ENCODE data around the gene LUM.

The LUM gene

GRCh38 chr12:91073426-91073825 is 37.9 kb downstream of the LUM start:
- in situ Hi-C loops (cut with MboI; ENCODE audit: low sequenced_read_pairs, unreplicated experiment), result no loop called here
- no peak for DNase-seq (ENCODE audit: low spot score)
- no peak for TF ChIP-seq CTCF (IDR thresholded peaks at IDR 0.05; ENCODE audit: borderline replicate concordance, control extremely low read depth, extremely low read depth, insufficient read depth, missing control alignments)

GRCh38 chr12:91072931-91073330 is 38.4 kb downstream of the LUM start:
- no peak for DNase-seq (ENCODE audit: low spot score)
- no peak for TF ChIP-seq CTCF (IDR thresholded peaks at IDR 0.05; ENCODE audit: borderline replicate concordance, control extremely low read depth, extremely low read depth, insufficient read depth, missing control alignments)
- in situ Hi-C loops (cut with MboI; ENCODE audit: low sequenced_read_pairs, unreplicated experiment), result no loop called here

GRCh38 chr12:91070936-91071335 is 40.4 kb downstream of the LUM start:
- DNase-seq (ENCODE audit: low spot score), result no peak
- in situ Hi-C loops (cut with MboI; ENCODE audit: low sequenced_read_pairs, unreplicated experiment), result no loop called here
- no peak for TF ChIP-seq CTCF (IDR thresholded peaks at IDR 0.05; ENCODE audit: borderline replicate concordance, control extremely low read depth, extremely low read depth, insufficient read depth, missing control alignments)

GRCh38 chr12:91065396-91065795 is 45.9 kb downstream of the LUM start:
- in situ Hi-C loops (cut with MboI; ENCODE audit: low sequenced_read_pairs, unreplicated experiment), result no loop called here
- no peak for DNase-seq (ENCODE audit: low spot score)

DNA sequence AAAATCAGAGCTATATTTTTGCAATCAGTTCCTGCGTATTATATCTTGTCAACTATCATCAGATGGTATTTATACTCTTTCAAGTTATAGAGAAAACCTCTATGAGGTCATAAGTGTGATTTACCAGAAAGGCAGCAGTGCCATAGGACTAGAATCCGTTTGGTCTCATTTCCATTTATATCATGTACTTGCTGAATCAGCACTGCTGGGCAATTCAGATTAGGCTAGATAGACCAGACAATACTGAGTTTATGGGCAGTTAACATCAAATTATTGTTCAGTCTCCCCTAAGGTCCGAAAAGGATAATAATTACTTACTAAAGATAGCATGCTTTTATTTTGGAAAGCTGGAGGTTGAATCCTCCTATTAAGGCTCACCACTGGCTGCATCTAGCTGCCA is 46.7 kb downstream of the LUM start:
- TF ChIP-seq CTCF (IDR thresholded peaks at IDR 0.05; ENCODE audit: borderline replicate concordance, control extremely low read depth, extremely low read depth, insufficient read depth, missing control alignments), result no peak
- DNase-seq (ENCODE audit: low spot score), result no peak
- in situ Hi-C loops (cut with MboI; ENCODE audit: low sequenced_read_pairs, unreplicated experiment), result no loop called here

More at GRCh38 chr12:91065396-91065795, 45.9 kb downstream of the LUM start:
- TF ChIP-seq CTCF (IDR thresholded peaks at IDR 0.05; ENCODE audit: borderline replicate concordance, control extremely low read depth, extremely low read depth, insufficient read depth, missing control alignments), result no peak

DNA sequence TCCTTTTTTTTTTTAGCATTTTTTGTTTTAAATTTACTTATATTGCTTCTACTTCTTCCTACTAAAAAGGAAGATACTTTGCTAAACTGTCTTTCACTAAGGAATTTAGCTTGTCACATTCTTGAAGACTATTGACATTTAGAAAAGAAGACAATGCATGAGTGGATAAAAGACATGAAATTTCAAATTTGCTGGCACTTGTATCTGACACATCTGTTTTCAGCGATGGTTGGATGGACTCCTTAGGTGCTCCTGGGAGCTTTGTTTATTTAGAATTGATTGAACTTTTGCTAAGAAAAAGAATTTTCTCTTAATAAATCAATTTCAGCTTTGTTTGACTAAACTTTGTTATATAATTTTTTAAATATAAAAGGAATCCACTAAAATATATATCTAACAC is 50.2 kb downstream of the LUM start:
- no peak for DNase-seq (ENCODE audit: low spot score)
- TF ChIP-seq CTCF (IDR thresholded peaks at IDR 0.05; ENCODE audit: borderline replicate concordance, control extremely low read depth, extremely low read depth, insufficient read depth, missing control alignments), result no peak
- in situ Hi-C loops (cut with MboI; ENCODE audit: low sequenced_read_pairs, unreplicated experiment), result no loop called here

GRCh38 chr12:91059211-91059610 is 52.1 kb downstream of the LUM start:
- no peak for TF ChIP-seq CTCF (IDR thresholded peaks at IDR 0.05; ENCODE audit: borderline replicate concordance, control extremely low read depth, extremely low read depth, insufficient read depth, missing control alignments)
- in situ Hi-C loops (cut with MboI; ENCODE audit: low sequenced_read_pairs, unreplicated experiment), result no loop called here
- DNase-seq (ENCODE audit: low spot score), result no peak

All from GM13976 (cell line).